Subcutaneous abdominal adipose tissue (tissue), 5 donors: Measurements from ENCODE around the gene KLHL25.

Experiments
- H3K27ac ChIP-seq: one replicate; pipeline ENCODE4 v1.7.0; 2013; ENCODE audit warnings: low read depth, mild to moderate bottlenecking, inconsistent platforms, low read length, moderate library complexity
- H3K27me3 ChIP-seq, 5 donors: one replicate each; pipeline ENCODE4 v1.7.0; 2013; ENCODE audit warnings: low read length in 5 of 5, inconsistent platforms in 1 of 5; ENCODE audit not compliant: control insufficient read depth in 5 of 5, insufficient read depth in 4 of 5
- H3K36me3 ChIP-seq, 5 donors: one replicate each; pipeline ENCODE4 v1.7.0; 2013; ENCODE audit warnings: low read length in 5 of 5; ENCODE audit not compliant: control insufficient read depth in 5 of 5, insufficient read depth in 5 of 5
- H3K4me1 ChIP-seq, 5 donors: one replicate each; pipeline ENCODE4 v1.7.0; 2013; ENCODE audit warnings: low read length in 5 of 5, mild to moderate bottlenecking in 3 of 5, moderate library complexity in 1 of 5; ENCODE audit not compliant: control insufficient read depth in 5 of 5, insufficient read depth in 5 of 5
- H3K4me3 ChIP-seq, 5 donors: one replicate each; pipeline ENCODE4 v1.7.0; 2013; ENCODE audit warnings: low read length in 5 of 5, low read depth in 1 of 5
- H3K9ac ChIP-seq, 5 donors: one replicate each; pipeline ENCODE4 v1.7.0; 2013; ENCODE audit warnings: low read length in 5 of 5, mild to moderate bottlenecking in 4 of 5, moderate library complexity in 3 of 5
- H3K9me3 ChIP-seq, 5 donors: one replicate each; pipeline ENCODE4 v1.7.0; 2013; ENCODE audit warnings: low read length in 5 of 5; ENCODE audit not compliant: control insufficient read depth in 5 of 5
- donor health status: healthy.
- donor health status: healthy.
- donor health status: healthy.
- donor health status: healthy.
- donor health status: healthy.

The KLHL25 gene

DNA sequence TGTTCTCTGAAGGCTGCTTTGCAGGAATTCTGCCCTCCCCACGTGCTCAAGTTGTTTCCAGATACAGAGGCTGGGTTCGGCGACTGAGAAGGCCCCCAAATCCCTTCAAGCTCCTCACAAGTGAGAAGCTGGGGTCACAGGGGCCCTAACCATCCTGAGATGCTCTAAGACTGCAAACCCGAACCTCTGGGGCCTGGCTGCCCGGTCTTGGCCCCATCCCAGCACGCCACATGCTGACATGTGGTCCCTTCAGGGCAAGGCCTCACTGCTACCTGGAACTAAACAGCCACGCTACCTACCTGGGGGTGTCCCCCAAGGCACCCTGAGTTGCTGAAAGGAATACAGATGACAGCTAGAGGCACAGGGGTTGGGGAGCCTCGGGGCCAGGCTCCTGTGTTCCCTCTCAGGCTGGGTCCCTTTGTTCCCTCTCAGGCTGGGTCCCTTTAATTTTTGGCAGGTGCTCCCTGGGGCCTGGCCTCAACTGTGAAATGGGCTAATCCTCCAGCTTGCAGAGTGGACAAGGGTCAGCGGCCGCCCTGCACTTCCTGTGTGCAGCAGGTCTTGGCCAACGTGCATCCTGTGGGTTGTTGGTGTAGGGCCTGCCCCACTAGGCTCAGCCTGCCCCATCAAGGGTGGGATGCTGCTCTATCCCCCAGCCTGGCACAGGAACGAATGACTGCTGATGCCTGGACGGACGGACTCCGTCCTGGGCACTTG lies 32.5 kb downstream of the KLHL25 start:
- H3K36me3 ChIP-seq, result peaks cover 0 to 16% (median 13%) of the 10 kb centered on the region in 5 donors
- no peaks in the 10 kb centered on the region for H3K9me3 ChIP-seq
- peak overlapping the region in 1 of 5 donors; percentile 11 for H3K9ac ChIP-seq
- H3K4me1 ChIP-seq, result peaks cover 16 to 72% (median 58%) of the 10 kb centered on the region in 5 donors
- H3K27me3 ChIP-seq, result no peaks in the 10 kb centered on the region
- H3K4me3 ChIP-seq, result no peak overlapping the region
- H3K27ac ChIP-seq, result peak overlapping the region; percentile 37

DNA sequence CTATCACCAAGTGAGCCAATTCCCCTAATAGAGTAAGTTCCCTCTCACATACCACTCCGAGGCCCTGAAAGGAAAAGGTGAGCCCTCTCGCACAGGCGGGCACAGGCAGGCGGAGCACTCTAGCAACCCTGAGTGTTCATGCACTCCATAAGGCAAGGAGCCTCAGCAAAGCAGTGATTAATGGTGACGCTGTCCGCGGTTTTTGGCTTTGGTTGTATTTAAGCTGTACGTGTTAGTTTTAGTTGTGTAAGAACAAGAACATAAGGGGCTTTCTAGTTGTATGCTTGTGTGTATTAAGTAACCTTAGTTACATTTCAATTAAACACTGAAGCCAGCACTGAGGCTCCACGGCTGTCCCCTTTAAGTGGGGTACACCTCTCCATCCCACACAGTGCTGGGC lies 33.1 kb downstream of the KLHL25 start:
- peaks cover 16 to 75% (median 62%) of the 10 kb centered on the region in 5 donors for H3K4me1 ChIP-seq
- no peaks in the 10 kb centered on the region for H3K27me3 ChIP-seq
- no peak overlapping the region for H3K27ac ChIP-seq
- no peak overlapping the region for H3K9ac ChIP-seq
- peaks cover 0 to 16% (median 13%) of the 10 kb centered on the region in 5 donors for H3K36me3 ChIP-seq
- H3K4me3 ChIP-seq, result no peak overlapping the region
- H3K9me3 ChIP-seq, result no peaks in the 10 kb centered on the region

DNA sequence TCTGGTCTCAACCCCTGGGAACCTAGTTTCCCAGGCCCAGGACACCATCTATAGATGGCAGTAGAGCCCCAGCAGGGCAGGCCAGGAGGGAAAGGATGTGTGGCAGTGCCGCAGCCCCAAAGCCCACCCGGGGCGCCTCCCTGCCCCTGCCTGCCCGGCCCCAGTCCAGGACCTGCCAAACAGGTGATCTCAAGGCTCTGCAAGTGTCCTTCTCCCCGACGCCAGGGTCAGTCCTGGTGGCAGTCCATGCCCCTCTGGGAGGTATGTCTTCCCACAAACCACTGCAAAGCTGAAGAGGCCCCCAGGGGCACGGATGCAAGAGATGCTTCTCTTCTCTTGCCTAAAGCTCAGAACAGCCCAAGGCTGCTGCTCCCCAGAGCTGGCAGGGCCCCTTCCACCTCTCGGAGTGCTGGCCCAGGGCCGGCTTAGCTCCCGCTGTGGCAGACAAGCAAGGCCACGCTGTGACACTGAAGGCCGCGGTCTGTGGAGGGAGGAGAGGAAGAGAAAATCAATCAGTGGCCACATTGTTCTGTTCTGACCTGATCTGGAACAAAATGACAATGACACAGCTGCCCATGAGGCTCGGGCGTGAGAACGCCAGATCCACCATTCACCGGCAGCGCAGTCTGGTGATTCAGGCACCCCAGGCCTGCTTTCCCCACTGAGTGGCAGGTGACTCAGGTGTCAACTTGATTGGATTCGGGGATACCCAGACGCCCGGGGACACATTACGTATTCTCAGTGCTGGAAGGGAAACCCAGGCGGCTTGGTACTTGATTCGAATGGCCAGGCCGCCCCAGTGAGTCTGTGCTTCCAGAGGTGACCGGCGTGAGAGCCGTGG lies 34.0 kb downstream of the KLHL25 start:
- Histone ChIP-seq H3K27ac (no peak overlapping the region), H3K4me3 (no peak overlapping the region), H3K27me3 (no peaks in the 10 kb centered on the region), H3K4me1 (peaks cover 10 to 75% (median 62%) of the 10 kb centered on the region in 5 donors), H3K36me3 (peaks cover 0 to 16% (median 13%) of the 10 kb centered on the region in 5 donors), H3K9me3 (no peaks in the 10 kb centered on the region), H3K9ac (peak overlapping the region in 1 of 5 donors; percentile 35)

DNA sequence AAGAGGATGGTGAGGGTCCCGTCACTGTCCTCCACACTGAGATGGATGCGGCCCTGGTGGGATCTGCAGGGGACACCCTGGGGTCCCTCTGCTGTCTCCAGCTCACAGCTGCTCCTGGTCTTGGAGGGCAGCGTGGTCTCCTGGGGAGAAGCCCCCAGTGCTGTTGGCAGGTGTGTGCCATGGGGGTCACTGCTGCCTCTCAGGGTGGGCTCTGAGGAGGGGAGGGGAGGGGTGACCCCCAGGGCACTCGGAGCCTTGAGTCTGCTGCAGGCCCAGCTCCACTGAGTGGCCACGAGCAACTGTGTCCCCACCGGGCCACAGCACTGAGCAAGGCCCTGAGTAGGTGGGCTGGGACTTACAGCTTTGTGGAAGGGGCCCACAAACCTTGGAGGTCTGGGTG lies 34.7 kb downstream of the KLHL25 start:
- Histone ChIP-seq H3K9me3 (no peaks in the 10 kb centered on the region), H3K27me3 (no peaks in the 10 kb centered on the region), H3K4me3 (no peak overlapping the region), H3K27ac (no peak overlapping the region), H3K9ac (no peak overlapping the region), H3K36me3 (peaks cover 0 to 18% (median 13%) of the 10 kb centered on the region in 5 donors), H3K4me1 (peaks cover 12 to 78% (median 67%) of the 10 kb centered on the region in 5 donors)

DNA sequence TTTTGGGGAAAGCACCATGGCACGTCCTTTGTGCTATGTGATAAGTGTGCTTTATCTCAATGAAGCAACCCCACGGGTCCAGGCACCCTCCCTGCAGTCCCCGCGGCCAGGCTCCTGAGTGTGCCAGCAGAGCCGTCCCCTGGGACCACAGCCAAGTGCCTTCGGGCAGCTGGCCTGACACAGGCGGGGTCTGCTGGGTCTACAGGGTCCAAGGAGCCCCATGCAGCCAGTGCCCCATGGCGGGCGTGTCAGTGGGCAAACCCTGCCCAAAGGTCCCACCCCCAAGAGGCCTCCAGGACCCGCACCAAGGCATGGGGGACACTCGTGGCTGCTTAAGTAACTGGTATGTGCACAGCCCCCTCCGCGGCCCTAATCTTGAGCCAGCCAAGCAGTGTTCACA lies 35.3 kb downstream of the KLHL25 start:
- H3K27me3 ChIP-seq, result no peaks in the 10 kb centered on the region
- peaks cover 8 to 78% (median 67%) of the 10 kb centered on the region in 5 donors for H3K4me1 ChIP-seq
- H3K9me3 ChIP-seq, result no peaks in the 10 kb centered on the region
- H3K27ac ChIP-seq, result peak overlapping the region; percentile 69
- no peak overlapping the region for H3K9ac ChIP-seq
- H3K36me3 ChIP-seq, result peaks cover 0 to 18% (median 13%) of the 10 kb centered on the region in 5 donors
- H3K4me3 ChIP-seq, result no peak overlapping the region

DNA sequence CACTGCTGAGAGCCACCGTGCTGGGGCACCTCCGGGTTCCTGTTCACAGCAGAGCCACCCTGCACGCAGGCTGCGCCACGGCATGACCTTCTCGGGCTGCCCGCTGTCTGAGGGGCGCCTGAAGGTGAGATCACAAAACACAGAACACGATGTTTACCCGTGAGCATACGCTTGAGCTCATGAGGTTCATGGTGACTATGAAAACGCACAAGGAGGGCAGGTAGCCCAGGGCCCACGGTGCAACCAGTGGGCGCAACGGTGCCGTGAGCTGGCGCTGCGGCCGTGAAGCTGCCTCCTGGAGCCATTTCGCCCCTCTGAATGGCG lies 36.1 kb downstream of the KLHL25 start:
- Histone ChIP-seq H3K27ac (peak overlapping the region; percentile 69), H3K9ac (no peak overlapping the region), H3K4me1 (peaks cover 4 to 78% (median 67%) of the 10 kb centered on the region in 5 donors), H3K27me3 (no peaks in the 10 kb centered on the region), H3K9me3 (no peaks in the 10 kb centered on the region), H3K36me3 (peaks cover 0 to 18% (median 15%) of the 10 kb centered on the region in 5 donors), H3K4me3 (no peak overlapping the region)

DNA sequence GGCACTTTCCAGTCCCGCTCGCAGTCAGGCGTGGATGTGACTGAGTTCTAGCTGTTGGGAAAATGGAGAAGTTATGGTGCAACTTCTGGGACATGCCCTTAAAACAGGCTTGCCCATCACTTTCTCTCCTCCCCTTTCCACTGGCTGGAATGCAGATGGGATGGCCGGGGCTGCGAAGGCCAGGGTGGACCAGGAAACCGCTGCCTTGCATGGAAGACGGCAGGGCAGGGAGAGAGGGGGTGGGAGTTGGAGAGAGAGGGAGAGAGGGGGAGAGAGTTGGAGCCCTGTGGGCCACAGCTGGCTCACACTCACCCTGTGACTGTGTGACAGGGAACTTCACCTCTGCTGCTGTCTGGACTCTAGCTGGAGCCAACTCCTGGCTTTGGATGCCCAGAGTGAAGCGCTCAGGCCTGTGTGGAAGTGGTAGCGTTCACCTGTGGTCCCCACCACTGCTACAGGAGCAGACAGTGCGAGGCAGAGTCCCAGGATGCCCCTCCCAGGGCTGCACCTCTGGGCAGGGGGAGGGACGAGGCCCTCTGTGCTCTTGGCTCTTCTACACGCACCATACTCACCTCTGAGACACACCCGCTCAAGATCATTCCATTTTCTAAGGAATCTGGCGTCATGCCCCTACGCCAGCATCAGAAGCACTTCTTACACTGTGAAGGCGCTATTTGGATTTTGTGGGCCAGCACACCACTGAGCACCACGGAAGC lies 36.6 kb downstream of the KLHL25 start:
- Histone ChIP-seq H3K4me1 (peaks cover 4 to 73% (median 62%) of the 10 kb centered on the region in 5 donors), H3K9me3 (no peaks in the 10 kb centered on the region), H3K4me3 (no peak overlapping the region), H3K27me3 (no peaks in the 10 kb centered on the region), H3K27ac (peak overlapping the region; percentile 69), H3K36me3 (peaks cover 0 to 18% (median 16%) of the 10 kb centered on the region in 5 donors), H3K9ac (peak overlapping the region in 1 of 5 donors; percentile 49)

DNA sequence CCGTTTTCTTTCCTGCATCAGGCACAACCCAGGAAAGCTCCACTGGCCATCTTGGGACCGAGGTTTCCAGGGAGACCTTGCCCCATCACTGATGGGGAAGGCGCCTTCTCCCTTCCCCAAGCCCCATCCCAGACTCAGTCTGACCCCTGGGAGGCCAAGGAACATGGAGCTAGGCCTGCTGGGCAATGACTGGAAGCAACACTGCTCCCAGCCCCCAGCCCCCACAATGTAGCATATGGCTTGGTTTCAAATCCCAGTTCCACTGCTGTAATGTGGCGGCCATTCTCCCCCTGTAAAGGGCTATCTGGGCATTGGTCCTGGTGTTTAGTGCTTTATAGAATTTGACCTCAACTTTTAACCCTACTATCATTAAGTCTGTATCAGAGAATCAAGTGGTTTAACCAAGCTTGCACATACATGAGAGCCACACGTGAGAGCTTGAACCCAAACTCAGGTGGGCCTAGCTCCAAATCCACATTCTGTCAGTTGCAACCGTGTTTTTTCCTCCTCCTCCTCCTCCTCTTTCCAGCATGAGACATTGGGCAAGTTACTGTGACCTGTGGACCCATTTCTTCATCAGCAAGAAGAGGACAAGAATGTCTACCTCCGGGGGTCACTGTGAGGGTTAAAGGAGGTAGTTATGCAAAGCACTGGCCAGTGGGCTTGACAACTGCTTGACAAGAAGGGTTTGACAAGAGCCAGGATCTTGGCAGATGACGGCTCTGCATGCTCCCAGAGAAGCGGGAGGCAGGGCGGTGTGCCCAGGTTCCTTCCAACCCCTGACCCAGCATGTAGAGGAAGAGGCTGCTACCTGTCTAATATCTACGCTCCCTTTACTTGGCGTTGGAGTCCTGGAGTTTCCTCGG lies 37.4 kb downstream of the KLHL25 start:
- Histone ChIP-seq H3K36me3 (peaks cover 0 to 18% (median 16%) of the 10 kb centered on the region in 5 donors), H3K4me1 (peaks cover 6 to 72% (median 58%) of the 10 kb centered on the region in 5 donors), H3K27ac (peak overlapping the region; percentile 69), H3K9ac (peak overlapping the region in 1 of 5 donors; percentile 49), H3K27me3 (no peaks in the 10 kb centered on the region), H3K9me3 (no peaks in the 10 kb centered on the region), H3K4me3 (no peak overlapping the region)

DNA sequence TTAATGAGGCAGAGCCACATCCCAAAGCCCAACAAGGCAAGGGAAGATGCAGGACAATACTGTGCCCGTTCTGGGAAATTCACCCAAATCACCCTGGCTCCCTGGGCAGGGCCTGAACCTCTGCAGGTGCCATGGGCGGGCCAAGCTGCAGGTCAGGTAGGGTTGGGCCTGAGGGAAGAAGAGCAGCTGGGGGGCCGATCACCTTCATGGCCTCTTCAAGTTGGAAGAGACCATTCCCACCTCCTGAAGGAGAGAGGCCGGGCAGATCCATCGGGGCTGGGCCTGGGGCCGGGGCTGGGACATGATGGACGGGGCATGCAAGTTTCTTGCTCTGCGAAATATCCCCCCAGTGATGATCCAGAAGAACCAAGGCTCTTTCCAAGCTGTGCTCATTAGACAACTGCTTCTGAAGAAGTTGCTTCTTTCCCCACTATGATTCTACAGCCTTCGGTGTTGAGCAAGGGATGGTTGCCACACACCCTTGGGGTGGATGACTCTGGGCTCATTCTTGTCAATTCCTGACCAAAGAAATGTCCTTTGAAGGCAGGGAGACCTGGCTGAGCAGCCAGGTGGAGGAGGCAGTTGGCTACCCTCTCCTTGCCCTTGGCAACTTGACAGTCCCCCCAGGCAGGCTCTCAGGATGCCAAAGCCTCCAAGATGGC lies 38.2 kb downstream of the KLHL25 start:
- H3K4me1 ChIP-seq, result peaks cover 6 to 73% (median 58%) of the 10 kb centered on the region in 5 donors

More for the DNA sequence above, 38.2 kb downstream of the KLHL25 start:
- peak overlapping the region in 1 of 5 donors; percentile 17 for H3K9ac ChIP-seq
- peaks cover 0 to 18% (median 16%) of the 10 kb centered on the region in 5 donors for H3K36me3 ChIP-seq
- no peaks in the 10 kb centered on the region for H3K27me3 ChIP-seq
- H3K9me3 ChIP-seq, result no peaks in the 10 kb centered on the region
- H3K4me3 ChIP-seq, result no peak overlapping the region
- H3K27ac ChIP-seq, result peak overlapping the region; percentile 57
